Effector memory CD4-positive, alpha-beta T cell (primary cell): ENCODE results near the gene YWHAB.
"Not testable (repeated sequence)": the region's sequence is repeated elsewhere in the genome, so short reads cannot be mapped to it uniquely, and the experiment has no call there.

Source experiments
- DNase-seq, 3 donors: peaks; one replicate each; pipeline ENCODE4 v3.0.0-alpha.2; 2020
- H3K27ac ChIP-seq: 2 replicates; pipeline ENCODE4 v1.7.0; 2013; ENCODE audit warnings: mild to moderate bottlenecking, low read length, moderate library complexity; ENCODE audit not compliant: insufficient read depth, poor library complexity, severe bottlenecking
- H3K27me3 ChIP-seq: replicated peaks from 2 replicates; pipeline ENCODE4 v1.7.0; 2013; ENCODE audit warnings: mild to moderate bottlenecking, low read length; ENCODE audit not compliant: insufficient read depth, control insufficient read depth, poor library complexity, severe bottlenecking
- H3K36me3 ChIP-seq: 2 replicates; pipeline ENCODE4 v1.7.0; 2013; ENCODE audit warnings: mild to moderate bottlenecking, low read length, moderate library complexity; ENCODE audit not compliant: control insufficient read depth, insufficient read depth
- H3K4me1 ChIP-seq: 2 replicates; pipeline ENCODE4 v1.7.0; 2013; ENCODE audit warnings: low read length, mild to moderate bottlenecking; ENCODE audit not compliant: control insufficient read depth, insufficient read depth, poor library complexity, severe bottlenecking
- H3K4me3 ChIP-seq: 2 replicates; pipeline ENCODE4 v1.7.0; 2013; ENCODE audit warnings: low read length, low read depth, mild to moderate bottlenecking; ENCODE audit not compliant: insufficient read depth, poor library complexity, severe bottlenecking
- H3K9me3 ChIP-seq: 2 replicates; pipeline ENCODE4 v1.7.0; 2013; ENCODE audit warnings: mild to moderate bottlenecking, low read length, moderate library complexity; ENCODE audit not compliant: control insufficient read depth

The YWHAB gene

DNA sequence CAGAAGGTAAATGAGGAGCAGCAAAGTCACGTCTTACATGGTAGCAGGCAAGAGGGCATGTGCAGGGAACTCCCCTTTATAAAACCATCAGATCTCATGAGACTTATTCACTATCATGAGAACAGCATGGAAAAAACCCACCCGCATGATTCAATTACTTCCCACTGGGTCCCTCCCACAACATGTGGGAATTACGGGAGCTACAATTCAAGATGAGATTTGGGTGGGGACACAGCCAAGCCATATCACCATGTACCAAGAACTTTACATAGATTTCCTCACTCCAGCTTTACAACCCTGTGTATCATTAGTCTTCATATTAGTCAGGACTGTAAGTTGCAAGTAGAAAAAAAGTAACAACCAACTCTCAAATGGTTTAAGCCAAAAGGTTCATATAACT lies 21.0 kb upstream of the YWHAB start:
- H3K4me1 ChIP-seq, H3K36me3 ChIP-seq, H3K4me3 ChIP-seq, H3K27ac ChIP-seq, H3K9me3 ChIP-seq, H3K27me3 ChIP-seq, DNase-seq: not testable (repeated sequence)

DNA sequence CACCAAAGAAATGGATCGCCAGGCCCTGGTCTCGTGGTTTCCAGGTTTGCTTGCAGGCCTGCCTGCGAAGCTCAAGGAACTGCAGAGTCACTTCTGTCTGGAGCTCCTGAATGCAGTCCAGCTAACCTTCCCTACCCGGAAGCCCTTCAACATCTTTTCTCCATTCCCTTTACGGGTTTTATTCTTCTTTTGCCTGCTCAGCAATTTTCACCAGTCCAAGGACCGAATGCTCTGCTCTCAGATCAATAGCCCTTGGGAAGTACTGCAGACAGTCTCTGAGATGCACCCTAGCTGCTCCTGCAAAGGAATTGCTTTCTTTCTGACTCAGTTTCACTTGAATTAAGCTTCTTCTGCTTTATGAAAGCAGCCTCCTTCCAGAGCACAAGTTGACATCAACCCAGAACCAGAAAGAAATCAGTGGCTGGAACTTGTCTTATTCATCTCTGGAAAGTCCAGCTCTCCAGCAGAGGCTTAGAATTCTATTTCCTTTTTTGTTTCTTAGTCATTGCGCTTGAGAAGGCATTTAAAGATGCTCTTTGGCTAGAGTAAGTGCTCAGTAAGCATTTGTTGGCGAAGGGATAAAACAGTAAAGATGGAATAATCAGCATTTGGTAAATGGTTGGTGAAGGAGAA lies 18.7 kb upstream of the YWHAB start:
- Histone ChIP-seq H3K9me3 (no peaks in the 10 kb centered on the region), H3K27me3 (peaks cover 3% of the 10 kb centered on the region), H3K4me3 (no peak overlapping the region), H3K36me3 (no peaks in the 10 kb centered on the region), H3K27ac (no peak overlapping the region), H3K4me1 (no peaks in the 10 kb centered on the region)
- DNase-seq, result no peak

DNA sequence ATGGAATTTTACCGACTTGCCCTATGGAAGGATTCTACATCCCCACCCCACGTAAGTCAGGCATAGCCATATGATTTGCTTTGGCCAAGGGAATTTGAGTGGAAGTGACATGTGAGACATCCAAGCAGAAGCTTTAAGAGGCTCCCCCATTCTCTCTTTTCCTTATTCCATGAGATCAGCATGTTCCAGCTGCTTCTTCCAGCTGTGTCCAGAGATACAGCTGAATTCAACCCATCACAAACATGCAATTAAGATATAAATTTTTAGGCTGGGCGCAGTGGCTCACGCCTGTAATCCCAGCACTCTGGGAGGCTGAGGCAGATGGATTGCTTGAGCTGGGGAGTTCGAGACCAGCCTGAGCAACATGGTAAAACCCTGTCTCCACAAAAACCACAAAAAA lies 16.0 kb upstream of the YWHAB start:
- H3K36me3 ChIP-seq, result no peaks in the 10 kb centered on the region
- no peaks in the 10 kb centered on the region for H3K9me3 ChIP-seq
- peaks cover 3% of the 10 kb centered on the region for H3K27me3 ChIP-seq
- H3K4me3 ChIP-seq, result no peak overlapping the region
- no peaks in the 10 kb centered on the region for H3K4me1 ChIP-seq
- no peak for DNase-seq
- H3K27ac ChIP-seq, result no peak overlapping the region

DNA sequence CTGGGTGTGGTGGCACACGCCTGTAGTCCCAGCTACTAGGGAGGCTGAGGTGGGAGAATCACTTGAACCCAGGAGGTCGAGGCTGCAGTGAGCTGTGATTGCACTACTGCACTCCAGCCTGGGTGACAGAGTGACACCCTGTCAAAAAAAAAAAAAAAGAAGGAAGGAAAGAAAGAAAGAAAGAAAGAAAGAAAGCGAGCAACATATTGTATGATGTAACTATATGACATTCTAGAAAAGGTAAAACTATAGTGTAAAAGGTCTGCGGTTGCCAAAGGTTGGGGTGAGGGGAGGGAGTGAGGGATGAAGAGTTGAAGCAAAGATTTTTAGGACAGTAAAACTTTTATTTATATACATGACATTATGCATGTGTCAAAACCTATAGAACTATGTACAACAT lies 3.1 kb upstream of the YWHAB start:
- H3K9me3 ChIP-seq, H3K27me3 ChIP-seq, DNase-seq, H3K36me3 ChIP-seq, H3K4me1 ChIP-seq, H3K4me3 ChIP-seq, H3K27ac ChIP-seq: not testable (repeated sequence)

DNA sequence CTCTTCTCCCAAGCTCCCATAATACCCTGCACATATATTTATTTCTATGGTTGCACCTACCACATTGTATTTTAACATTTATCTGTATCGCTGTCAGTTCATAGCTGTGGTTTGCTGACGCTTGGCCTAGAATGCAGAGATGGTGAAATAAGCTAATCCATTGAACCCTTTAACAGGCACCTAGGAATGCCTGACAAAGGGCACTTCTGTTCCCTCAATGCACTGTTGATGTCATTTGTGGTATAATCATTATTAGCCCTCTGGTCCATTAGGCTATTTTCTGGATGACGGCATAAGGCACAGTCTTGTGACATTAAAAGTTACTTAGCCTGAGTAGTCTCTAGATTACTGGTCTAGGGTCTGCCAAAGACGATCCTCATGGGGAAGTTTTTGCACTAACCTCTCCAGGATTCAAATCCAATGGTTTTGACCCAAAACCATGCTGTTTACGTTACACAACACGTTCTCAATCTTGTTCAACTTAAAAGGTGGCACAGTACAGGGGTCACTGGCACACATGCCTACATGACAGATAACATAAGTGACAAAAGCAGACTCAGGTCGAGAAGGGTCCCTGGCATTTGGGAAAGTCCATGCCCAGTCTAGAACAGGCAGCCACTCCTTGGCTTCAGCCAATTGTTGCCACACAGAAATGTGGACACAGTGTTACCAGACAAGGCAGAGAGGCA lies 2.1 kb upstream of the YWHAB start:
- Histone ChIP-seq H3K4me1 (peaks cover 13% of the 10 kb centered on the region), H3K27me3 (no peaks in the 10 kb centered on the region), H3K27ac (no peak overlapping the region)

DNA sequence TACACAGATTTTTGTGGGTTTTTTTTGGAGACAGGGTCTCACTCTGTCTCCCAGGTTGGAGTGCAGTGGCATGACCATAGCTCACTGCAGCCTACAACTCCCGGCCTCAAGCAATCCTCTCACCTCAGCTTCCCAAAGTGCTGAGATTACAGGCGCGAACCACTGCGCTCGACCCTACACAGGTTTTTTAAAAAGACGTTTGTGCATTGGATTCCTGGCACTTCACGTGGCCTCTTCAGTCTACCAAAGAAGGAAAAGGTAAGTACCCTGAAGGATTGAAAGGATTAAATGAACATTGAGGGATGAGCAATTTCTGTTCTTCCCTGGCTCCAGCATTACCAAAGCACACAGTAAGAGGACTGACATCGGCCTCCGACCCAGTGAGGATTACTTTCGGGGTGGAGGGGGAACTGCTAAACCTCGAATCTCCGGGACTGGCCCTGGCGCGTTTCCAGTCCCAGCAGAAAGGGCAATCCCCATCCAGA lies 556 bp upstream of the YWHAB start:
- Histone ChIP-seq H3K4me1 (peaks cover 24% of the 10 kb centered on the region), H3K36me3 (peaks cover 4% of the 10 kb centered on the region), H3K27me3 (no peaks in the 10 kb centered on the region), H3K9me3 (no peaks in the 10 kb centered on the region), H3K27ac (peak overlapping the region; percentile 95), H3K4me3 (peak overlapping the region; percentile 97)
- DNase-seq, result no peak

More for the DNA sequence above, 2.1 kb upstream of the YWHAB start:
- DNase-seq, result no peak
- Histone ChIP-seq H3K9me3 (no peaks in the 10 kb centered on the region), H3K36me3 (peaks cover 4% of the 10 kb centered on the region), H3K4me3 (no peak overlapping the region)

DNA sequence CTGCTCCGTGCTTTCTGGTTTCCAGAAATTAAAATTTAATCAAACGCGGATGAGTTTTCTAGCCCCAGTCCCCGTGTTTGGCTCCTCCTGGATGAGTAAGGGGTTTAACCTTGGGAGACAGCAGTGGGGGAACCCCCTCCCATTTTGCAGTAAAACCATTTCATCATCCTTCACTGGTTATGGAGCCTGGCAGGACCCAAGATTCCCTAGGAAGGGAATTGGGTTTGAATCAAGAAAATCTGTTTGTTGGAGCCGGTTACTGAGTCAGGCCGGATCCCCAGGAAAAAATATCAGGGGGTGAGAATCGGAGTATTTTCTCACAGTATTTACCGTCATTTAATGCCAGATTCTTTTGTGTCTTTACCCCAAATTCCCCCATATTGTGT lies 754 bp downstream of the YWHAB start:
- no peak for DNase-seq
- Histone ChIP-seq H3K36me3 (peaks cover 4% of the 10 kb centered on the region), H3K9me3 (no peaks in the 10 kb centered on the region), H3K4me1 (peaks cover 32% of the 10 kb centered on the region), H3K4me3 (peak overlapping the region; percentile 97), H3K27me3 (no peaks in the 10 kb centered on the region), H3K27ac (peak overlapping the region; percentile 95)

DNA sequence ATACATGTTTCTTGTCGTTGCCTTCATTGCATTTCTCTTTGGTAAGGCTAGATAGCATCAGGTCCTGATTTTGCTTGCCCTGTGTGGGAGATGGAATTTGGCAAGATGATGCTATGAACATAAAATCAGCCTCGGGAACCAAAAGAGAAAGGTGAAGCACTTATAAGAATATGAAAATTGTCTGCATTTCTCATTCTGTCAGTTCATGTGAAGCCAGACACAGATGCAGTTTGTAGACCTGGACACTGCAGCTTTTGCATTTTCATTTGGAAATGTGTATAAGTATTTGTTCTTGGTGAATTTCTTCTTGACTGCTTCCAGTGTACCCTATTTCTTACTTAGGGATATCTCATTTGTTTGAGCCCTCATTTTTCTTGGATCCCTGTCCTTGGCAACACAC lies 1.3 kb downstream of the YWHAB start:
- H3K4me1 ChIP-seq, result peaks cover 38% of the 10 kb centered on the region
- H3K4me3 ChIP-seq, result peak overlapping the region; percentile 97
- H3K9me3 ChIP-seq, result no peaks in the 10 kb centered on the region
- DNase-seq, result no peak
- no peaks in the 10 kb centered on the region for H3K27me3 ChIP-seq
- H3K27ac ChIP-seq, result peak overlapping the region; percentile 95
- peaks cover 4% of the 10 kb centered on the region for H3K36me3 ChIP-seq

DNA sequence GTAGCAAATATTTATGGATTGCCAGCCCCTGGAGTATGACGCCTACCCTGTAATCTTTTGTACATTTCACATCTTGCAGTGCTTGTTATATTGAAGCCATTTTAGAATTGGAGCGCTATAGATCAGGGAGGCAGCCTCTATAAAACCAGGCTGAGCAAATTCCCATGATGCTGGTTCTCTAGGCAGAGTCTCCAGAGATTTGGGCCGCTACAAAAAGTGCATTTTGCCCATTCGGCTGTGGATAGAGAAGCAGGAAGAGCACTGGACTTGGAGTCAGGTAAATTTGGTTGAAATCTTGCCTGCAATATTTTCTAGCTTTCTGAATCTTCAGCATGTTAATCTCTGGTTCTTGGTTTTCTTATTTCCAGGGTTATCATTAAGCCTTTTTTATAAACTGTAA lies 2.0 kb downstream of the YWHAB start:
- DNase-seq, result no peak
- peaks cover 4% of the 10 kb centered on the region for H3K36me3 ChIP-seq
- H3K4me3 ChIP-seq, result peak overlapping the region; percentile 97
- no peaks in the 10 kb centered on the region for H3K27me3 ChIP-seq
- H3K4me1 ChIP-seq, result peaks cover 44% of the 10 kb centered on the region
- H3K9me3 ChIP-seq, result no peaks in the 10 kb centered on the region
- H3K27ac ChIP-seq, result peak overlapping the region; percentile 95

DNA sequence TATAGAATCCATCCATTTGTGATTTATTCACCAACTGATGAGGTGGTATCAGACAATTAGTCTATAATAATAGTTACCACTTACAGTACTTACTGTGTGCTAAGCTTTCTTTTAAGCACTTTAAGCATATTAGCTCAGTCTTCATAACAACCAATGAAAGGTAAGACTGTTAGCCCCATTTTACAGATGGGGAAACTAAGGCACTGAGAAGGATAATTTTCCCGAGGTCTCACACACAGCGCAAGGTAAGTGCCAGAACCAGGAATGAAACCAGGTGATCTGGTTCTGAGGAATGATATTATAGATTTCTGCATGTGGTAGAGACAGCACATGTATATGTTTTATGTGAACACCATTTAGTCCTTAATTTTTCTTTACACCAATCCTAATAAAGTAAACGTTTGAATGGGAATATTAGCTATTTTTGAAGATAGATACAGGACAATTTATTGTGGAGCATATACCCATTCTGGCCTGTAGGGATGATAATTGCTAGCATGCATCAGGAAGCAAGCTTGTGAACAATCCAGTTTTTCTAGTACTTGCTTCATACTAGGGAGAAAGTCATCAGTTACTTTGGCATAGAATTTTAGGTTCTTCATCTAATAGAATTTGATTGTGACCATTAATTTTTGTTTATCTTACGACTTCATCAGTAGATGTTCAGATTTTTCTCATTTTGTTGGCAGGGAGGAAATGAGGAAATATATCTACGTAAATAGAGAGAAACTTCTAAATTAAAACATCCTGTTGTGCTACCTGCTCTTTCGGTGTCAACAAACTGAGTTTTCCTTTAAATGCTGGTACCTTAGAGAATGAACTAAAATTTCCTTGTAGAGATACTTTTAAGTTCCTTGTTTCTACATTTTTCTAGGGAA lies 3.0 kb downstream of the YWHAB start:
- peak overlapping the region; percentile 56 for H3K27ac ChIP-seq
- no peaks in the 10 kb centered on the region for H3K27me3 ChIP-seq
- H3K9me3 ChIP-seq, result no peaks in the 10 kb centered on the region
- peak overlapping the region; percentile 97 for H3K4me3 ChIP-seq
- peaks cover 49% of the 10 kb centered on the region for H3K4me1 ChIP-seq
- DNase-seq, result no peak
- H3K36me3 ChIP-seq, result peaks cover 4% of the 10 kb centered on the region
